Epithelial cell of esophagus (primary cell): ENCODE results near the gene CLEC2D.
"Not testable (repeated sequence)": the region's sequence is repeated elsewhere in the genome, so short reads cannot be mapped to it uniquely, and the experiment has no call there.

ENCODE experiments used
- DNase-seq: peaks from one replicate; pipeline ENCODE4 v3.0.0; 2010; ENCODE audit warnings: low read depth
- H3K4me3 ChIP-seq: 2 replicates; pipeline ENCODE4 v1.5.1; 2011; ENCODE audit warnings: mild to moderate bottlenecking, low read length, control low read depth
- TF ChIP-seq, protein P1 (sequence below): IDR thresholded peaks from 2 replicates; pipeline ENCODE4 v1.5.1; 2011; ENCODE audit warnings: low read depth, mild to moderate bottlenecking, low read length, control low read depth, inconsistent platforms; ENCODE audit not compliant: insufficient read depth; ENCODE audit errors: missing control alignments

CLEC2D gene

DNA sequence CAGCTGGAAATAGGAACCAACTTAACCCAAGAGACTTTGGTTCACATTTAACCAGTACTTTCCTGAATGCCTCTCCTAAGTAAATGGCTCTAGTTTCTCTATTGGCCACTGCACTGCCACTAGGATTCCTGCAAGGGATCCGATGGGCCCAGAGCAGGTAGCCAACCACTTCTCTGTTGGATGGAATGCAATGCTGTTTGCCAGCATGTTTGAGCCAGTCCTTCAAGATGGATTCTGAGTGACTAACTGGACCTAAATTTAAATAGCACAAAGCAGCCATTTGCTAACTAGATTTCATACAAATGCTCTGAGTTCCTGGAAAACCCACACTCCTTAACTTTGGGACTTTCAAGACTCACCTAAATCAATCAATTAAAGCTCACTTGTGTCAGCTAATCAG is 9.5 kb upstream of the CLEC2D start:
- TF ChIP-seq, protein P1, sequence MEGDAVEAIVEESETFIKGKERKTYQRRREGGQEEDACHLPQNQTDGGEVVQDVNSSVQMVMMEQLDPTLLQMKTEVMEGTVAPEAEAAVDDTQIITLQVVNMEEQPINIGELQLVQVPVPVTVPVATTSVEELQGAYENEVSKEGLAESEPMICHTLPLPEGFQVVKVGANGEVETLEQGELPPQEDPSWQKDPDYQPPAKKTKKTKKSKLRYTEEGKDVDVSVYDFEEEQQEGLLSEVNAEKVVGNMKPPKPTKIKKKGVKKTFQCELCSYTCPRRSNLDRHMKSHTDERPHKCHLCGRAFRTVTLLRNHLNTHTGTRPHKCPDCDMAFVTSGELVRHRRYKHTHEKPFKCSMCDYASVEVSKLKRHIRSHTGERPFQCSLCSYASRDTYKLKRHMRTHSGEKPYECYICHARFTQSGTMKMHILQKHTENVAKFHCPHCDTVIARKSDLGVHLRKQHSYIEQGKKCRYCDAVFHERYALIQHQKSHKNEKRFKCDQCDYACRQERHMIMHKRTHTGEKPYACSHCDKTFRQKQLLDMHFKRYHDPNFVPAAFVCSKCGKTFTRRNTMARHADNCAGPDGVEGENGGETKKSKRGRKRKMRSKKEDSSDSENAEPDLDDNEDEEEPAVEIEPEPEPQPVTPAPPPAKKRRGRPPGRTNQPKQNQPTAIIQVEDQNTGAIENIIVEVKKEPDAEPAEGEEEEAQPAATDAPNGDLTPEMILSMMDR, result no peak
- DNase-seq, result no peak
- H3K4me3 ChIP-seq, result no peak overlapping the region

DNA sequence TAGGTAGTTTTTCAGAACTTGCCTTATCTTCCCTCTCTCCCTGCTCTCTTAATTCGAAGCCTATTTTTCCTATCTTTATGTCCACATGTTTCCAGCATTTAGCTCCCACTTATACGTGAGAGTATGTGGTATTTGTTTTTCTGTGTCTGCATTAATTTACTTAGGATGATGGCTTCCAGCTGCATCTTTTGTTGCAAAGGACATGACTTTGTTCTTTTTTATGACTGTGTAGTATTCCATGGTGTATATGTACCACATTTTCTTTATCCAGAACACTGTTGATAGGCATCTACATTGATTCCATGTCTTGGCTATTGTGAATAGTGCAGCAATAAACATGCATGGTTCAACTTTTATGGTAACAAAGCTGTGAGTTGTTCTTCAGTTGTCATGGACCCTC is 7.8 kb upstream of the CLEC2D start:
- no peak for DNase-seq
- no peak overlapping the region for H3K4me3 ChIP-seq
- TF ChIP-seq, protein P1, result no peak

DNA sequence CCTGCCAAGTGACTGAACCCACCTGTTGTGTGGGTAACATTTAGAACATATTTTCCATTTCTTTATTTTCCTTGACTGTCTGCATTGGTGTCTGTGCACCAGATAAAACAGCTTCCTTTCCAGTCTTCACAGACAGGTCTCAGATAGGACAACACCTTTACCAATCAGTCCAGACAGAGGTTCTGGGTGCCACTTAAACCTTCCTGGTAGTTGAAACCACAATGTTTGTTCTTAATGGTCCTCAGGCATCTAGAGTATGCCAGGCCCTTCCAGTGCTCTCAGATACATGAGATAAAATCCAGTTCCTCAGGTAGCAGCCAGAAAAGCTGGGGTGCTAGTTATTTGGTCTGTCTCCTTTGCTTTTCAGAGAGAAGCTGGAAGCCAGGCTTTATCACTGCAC is 7.0 kb upstream of the CLEC2D start:
- no peak for DNase-seq
- TF ChIP-seq, protein P1, result no peak
- no peak overlapping the region for H3K4me3 ChIP-seq

DNA sequence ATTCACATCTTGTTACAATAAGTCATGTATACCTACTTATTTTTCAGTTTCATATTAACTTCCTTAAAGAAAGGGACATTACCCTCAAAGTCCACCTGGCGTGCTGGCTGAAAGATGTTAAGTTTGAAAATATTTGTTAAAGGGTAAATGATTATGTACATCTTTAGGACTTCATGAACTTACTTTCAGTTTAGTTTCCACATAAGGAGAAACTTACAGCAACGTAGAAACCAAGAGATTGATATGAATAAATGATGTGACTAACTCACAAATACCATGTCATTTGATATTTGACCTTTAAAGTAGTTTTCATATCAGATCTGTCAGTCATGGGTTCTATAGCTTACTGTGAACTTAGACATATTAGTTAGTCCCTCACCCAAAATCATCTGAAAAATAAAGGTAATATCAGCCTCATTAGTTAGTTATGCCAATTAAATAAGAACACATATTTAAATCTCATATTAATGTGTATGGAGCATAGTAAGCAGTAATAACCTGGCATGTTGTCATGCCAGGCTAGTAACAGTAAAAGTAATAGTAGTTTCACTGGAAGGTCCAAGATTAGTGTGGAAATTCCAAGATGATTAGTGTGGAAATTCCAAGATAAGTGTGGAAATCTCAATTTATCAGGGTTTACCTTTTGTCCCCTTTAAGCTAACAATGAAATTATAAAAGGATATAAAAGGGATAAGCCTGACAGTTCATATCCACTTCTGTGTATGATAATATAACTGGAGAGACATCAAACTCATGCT is 1.9 kb upstream of the CLEC2D start:
- H3K4me3 ChIP-seq, result no peak overlapping the region
- DNase-seq, result no peak
- TF ChIP-seq, protein P1, result no peak

DNA sequence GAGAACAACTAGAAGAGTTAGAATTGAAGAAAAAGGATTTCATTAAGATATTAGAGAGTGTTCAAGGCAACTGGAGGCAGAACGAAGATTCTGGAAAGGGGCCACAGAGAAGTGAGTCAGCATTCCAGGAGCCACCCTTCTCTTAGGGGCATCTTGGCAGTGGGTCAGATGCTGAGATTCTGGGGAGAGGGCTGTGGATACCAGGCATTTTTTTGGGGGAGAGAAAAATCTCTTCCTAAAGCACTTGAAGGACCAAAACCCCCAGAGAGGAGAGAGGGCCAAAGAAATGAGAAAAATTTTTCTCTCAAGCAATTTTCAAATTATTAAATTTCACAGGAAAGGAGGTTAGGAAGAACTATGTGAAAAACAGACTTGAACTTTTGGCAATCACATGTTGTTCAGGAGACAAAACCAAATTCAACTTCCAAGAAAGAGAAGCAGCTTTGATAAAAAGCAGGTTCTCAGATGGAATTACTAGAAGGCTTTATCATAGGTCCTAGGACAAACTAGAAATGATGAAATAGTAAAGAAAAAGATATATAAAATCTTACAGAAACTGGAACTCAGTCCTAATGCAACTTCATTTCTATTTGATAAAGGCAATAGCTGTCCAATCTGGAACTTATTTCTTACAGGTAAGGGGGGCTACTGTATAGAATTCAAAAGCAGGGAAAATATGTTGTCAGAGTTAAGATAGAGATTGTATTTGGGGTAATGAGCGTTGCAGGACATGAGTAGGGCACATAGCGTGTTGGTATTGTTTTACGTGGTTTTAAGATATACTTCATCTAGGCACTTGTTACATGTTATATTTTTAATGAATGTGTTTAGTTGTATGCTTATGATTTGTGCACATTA is 1.1 kb upstream of the CLEC2D start:
- no peak for DNase-seq
- TF ChIP-seq, protein P1, result no peak
- no peak overlapping the region for H3K4me3 ChIP-seq

DNA sequence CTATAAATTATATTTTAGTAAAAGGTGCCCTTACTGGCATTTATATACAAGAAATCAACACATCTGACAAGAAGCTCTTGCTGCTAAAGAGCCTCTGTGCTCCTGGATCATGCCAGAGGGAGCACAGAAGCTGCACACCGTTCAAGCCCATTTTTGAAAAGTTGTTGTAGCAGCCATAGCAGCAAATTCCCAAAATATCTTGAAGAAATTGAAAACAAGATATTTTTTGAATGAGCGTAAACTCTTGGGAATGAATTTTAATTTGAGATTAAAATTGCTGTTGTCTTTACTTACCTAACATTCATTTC is 540 bp upstream of the CLEC2D start:
- no peak for DNase-seq

DNA sequence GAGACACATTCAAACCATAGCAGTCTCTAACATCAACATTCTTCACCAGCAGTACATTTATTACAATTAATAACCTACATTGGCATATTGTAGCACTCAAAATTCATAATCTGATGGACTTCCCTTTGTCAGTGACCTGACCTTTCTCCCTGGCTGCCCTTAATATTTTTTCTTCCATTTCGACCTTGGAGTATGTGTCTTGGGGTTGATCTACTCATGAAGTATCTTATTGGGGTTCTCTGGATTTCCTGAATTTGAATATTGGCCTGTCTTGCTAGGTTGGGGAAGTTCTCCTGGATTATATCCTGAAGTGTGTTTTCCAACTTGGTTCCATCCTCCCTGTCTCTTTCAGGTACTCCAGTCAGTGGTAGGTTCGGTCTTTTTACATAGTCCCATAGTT is 2.8 kb downstream of the CLEC2D start:
- H3K4me3 ChIP-seq, DNase-seq: not testable (repeated sequence)

More for the DNA sequence above, 540 bp upstream of the CLEC2D start:
- TF ChIP-seq, protein P1, result no peak
- no peak overlapping the region for H3K4me3 ChIP-seq
